GM19328 (cell line): Measurements from ENCODE around the gene MR1.

Source experiments
- ATAC-seq: cut with Tn5 transposase; IDR thresholded peaks from one replicate; pipeline ENCODE4 v1.9.1; 2021; ENCODE audit warnings: mild to moderate bottlenecking, moderate library complexity; ENCODE audit not compliant: unreplicated experiment

Gene MR1

GRCh38 chr1:181089676-181090544 lies 56.1 kb downstream of the MR1 start:
- peak; percentile 24 for ATAC-seq

DNA sequence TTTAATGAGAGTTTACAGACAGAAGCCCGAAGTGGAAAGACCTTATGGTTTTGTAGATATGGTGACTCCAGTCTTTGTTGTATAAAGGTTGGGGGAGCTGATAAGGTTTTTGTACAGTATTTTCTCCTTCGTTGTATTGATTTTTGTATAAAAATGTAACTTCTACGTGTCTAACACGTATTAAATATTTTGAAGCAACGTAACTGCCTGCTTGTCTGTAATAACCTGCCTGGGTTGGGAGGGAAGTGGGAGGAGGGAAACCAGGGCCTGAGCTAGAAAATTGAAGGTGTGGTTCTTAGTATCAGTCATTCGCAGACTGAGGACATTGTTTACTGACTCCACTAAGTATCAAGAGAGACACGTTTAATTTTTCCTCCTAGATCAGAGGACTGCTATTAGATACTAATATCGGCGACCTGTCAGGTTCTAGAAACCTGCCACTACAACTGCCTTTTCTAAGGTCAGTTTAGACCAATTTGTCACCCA lies 56.9 kb downstream of the MR1 start:
- no peak for ATAC-seq

- ATAC-seq: no peak
Observed at GRCh38 chr1:181091309-181092040, 57.7 kb downstream of the MR1 start.

DNA sequence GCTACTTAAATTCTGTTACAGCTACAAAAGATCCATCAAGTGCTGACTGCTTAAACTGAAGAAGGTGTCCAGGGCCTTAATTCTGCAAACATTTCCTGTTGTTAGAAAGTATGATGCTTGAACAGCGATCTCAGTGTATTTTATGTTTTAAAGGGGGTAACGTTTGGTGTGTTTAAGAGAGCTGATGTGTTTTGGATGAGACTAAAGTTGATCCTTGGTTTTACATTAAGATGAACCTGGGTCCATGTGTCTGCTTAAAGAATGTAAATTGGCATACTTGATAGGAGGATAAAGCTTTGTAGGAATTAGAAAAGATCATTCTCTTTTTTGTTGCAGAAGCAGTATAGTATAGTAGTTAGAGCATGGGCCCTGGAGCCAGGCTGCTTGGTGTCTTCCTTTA lies 58.3 kb downstream of the MR1 start:
- ATAC-seq: no peak

DNA sequence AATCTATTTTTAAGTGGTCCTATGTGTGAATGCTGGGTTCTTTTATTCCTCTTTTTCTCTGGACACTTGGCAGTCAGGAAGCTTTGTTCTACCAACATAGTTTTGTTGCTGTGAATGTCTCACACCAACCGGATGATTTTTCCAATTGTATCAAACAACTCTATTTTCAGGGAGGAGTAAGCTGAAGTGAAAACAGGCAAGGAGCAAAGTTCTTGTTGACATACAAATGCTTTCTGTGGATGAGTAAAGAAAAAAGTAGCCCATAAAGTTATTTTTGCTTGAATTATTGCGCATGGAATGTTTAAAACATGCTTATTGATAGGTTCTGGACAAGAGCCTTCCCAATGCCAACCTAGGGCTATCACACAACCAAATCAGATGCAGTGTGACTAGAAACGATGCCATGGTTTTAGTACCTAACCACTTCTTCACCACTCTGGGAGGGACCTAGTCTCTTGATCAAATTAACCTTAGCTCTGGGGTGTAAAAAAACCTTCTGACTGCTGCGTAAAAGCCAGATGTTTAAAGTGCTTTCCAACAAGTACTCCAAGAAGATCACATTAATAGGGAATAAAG lies 59.2 kb downstream of the MR1 start:
- no peak for ATAC-seq

DNA sequence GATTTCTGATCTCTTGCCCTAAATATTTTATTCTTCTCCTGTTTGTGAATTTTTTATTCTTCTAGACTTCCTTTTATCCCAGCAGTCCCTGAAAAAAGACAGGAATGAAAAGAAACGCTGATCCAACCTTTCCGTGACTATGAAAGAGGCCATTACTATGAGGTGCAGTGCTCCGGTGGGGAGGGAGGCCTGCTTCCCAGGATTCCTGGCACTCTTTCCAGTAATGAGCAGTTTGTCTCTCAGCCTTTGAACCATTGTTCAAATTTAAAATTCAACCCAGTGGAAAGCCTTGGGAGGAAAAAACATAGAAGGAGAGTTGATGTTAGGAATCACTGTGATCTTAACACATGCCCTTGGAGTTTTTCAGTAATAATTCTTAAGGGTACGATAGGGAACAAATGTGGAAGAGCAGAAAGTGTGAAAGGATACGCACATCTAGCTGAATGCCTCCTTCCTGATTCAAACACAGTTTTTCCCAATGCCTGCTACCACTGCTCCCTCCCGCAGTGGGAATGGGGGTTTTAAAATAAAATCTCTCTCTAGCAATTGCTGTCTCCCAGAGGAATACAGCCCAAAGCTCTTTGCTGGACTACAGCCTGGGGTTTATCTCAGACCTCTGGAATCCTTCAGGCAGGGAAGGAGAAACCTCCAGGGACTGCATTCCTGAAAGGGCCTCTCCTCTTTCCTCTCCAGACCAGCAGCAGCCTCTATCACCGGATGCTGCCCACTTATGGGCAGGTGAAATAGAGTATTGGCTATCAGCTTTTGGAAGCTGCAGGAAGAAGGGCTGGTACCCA lies 60.8 kb downstream of the MR1 start:
- ATAC-seq: no peak

DNA sequence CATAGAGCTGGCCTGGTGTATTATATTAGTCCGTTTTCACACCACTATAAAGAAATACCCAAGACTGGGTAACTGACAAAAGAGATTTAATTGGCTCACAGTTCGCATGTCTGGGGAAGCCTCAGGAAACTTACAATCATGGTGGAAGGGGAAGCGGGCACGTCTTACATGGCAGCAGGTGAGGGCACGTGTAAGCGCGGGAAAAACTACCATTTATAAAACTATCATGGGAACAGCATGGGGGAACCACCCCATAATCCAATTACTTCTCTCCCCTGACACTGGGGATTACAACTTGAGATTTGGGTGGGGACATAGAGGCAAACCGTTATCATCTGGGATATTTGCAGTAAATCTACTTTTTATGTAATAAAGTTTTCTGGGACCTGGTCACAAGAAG lies 61.5 kb downstream of the MR1 start:
- no peak for ATAC-seq

- ATAC-seq: no peak
Observed at GRCh38 chr1:181095763-181096184, 62.0 kb downstream of the MR1 start.

- ATAC-seq: no peak
Observed at GRCh38 chr1:181097242-181097641, 63.5 kb downstream of the MR1 start.

DNA sequence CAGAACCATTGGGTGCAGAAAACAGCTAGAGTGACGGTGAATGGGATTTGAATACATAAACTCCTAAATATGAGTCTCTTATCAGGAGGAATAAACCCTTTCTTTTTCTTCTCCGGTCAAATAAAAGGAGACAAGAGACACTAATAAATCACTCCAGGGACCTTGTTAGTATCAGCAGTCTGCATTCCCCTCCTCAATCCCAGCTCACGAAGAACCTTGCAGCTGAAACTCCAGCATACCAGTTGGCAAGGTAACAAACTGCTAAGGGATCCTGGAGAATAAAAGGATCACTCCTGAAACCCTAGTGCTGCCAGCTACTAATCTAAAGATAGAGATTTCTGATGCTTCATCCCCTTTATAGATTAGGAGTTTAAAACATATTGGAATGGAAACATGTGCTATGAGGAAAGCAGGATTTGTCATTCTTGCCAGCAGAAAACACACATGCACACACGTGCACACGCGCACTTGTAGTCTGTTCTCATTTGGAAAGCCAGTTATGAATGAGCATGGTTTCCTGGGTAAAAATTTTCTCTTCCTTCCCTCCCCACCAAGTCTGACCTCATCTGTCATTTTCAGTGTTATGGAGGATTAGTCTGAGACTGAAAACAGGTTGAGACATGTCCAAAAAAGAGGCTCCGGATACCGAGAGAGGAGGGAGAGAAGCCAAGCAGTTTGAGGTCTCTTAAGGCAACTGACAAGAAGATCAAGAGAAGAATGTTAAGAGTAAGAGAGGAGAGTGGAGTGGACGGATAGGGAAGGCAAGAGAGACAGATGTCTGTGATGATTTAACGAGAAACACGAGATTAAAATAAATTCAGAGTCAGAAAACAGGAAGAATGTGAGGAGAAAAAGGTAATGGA lies 65.6 kb downstream of the MR1 start:
- peak; percentile 60 for ATAC-seq

- no peak for ATAC-seq
Observed at GRCh38 chr1:181100015-181100905, 66.5 kb downstream of the MR1 start.

DNA sequence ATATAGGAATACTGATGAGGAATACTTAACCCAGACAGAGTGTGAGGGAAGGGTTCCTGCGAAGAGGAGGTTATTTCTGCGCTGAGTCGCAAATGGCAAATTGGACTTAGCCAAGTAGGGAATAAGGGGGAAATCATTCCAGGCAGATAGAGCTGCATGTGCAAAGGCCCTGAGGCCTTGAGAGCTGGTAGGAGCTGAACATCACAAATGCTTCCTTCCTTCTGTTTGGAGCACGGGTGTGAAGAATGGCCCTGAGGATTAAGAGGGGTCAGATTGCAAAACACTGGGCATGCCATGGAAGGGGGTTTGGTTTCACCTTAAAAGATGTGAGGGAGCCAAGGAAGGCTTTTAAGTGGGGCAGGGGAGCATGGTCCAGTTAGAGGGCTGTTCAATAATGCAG lies 67.2 kb downstream of the MR1 start:
- ATAC-seq: no peak

- no peak for ATAC-seq
Observed at GRCh38 chr1:181101581-181102226, 67.9 kb downstream of the MR1 start.

GRCh38 chr1:181102841-181103240 lies 69.1 kb downstream of the MR1 start:
- ATAC-seq: no peak

- no peak for ATAC-seq
Observed at GRCh38 chr1:181103399-181103798, 69.6 kb downstream of the MR1 start.

DNA sequence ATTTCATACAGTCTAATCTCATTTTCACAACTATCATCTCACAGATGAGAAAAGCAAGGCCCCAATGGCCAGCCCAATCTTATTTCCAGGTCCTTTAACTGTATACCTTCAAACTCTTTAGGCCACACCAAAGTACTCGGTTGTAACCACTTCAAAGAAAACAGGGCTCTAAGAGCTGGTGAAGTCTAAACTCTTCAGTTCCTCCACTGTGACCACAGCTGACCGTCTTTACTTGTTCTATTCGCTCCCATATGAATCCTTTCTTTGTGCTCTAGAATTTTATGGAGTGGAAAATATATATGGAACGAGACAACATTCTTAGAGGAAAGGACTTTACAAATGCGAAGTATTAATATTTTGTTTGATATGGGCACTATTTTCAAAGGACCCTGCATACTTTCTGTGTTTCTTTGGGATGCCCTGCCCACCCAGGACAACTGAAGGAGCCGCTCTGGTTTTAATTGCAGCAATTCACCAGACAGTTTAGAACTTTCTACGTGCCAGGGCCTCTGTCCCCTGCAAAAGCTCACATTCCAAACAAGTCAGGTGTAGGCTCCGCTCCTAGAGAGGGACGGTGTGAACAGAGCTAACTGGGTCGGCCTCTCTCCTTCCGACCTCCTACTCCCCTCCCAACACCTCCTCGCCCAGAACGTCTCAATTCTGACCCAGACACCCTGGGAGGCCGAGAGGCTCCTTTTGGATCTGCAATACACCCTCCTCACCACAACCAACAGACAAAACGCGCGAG lies 70.4 kb downstream of the MR1 start:
- no peak for ATAC-seq

DNA sequence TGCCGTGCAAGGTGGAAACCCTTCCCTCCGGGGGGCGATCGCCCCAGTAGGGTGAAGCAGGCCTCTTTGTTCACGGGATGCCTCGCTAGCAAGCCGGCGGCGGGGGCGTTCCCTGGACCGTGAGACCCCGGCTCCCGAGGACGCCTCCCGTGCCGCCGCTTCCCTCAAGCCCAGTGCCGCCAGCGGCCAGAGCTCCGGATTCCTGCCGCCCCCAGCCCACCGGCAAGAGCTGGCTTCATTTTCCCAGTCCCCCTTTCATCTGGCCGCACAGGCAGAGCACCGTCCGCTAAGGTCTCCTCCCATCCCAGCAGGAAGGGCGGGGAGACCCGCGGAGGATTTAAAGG lies 71.0 kb downstream of the MR1 start:
- peak; percentile 16 for ATAC-seq
